Measurements from ENCODE around the gene RMRP.

GRCh38 chr9:35687972-35688557, 30.2 kb upstream of the RMRP start:
- no peak for TF ChIP-seq CTCF (IDR thresholded peaks at IDR 0.05)
- no peak for TF ChIP-seq POLR2A (IDR thresholded peaks at IDR 0.05)
